RWPE2 (cell line): ENCODE data around the gene SPATA1.

Experiments used
- ATAC-seq: fragments of 200-7000 bp; cut with Tn5 transposase; 3 replicates; pipeline ENCODE4 v1.9.1; 2021; ENCODE audit warnings: low read depth
- DNase-seq: peaks from one replicate; pipeline ENCODE4 v3.0.0-alpha.2; 2020; ENCODE audit warnings: low spot score
- H3K27ac ChIP-seq: fragments of 450-650 bp; 2 replicates; pipeline ENCODE4 v1.5.1; 2017; ENCODE audit warnings: mild to moderate bottlenecking; ENCODE audit not compliant: poor library complexity, severe bottlenecking
- H3K27me3 ChIP-seq: fragments of 250-450 bp; sonication (Bioruptor Pico); 2 replicates; pipeline ENCODE4 v1.5.1; 2021; ENCODE audit warnings: mild to moderate bottlenecking, moderate library complexity; ENCODE audit not compliant: insufficient read depth, poor library complexity, severe bottlenecking
- H3K36me3 ChIP-seq: fragments of 250-450 bp; sonication (Bioruptor Pico); 2 replicates; pipeline ENCODE4 v1.5.1; 2020; ENCODE audit warnings: low read depth, mild to moderate bottlenecking, moderate library complexity
- H3K4me1 ChIP-seq: fragments of 250-450 bp; sonication (Bioruptor Pico); 2 replicates; pipeline ENCODE4 v1.5.1; 2021; ENCODE audit warnings: mild to moderate bottlenecking, moderate library complexity; ENCODE audit not compliant: insufficient read depth, poor library complexity, severe bottlenecking
- H3K4me3 ChIP-seq: fragments of 250-450 bp; sonication (Bioruptor Pico); 2 replicates; pipeline ENCODE4 v1.5.1; 2021; ENCODE audit warnings: mild to moderate bottlenecking, moderate library complexity; ENCODE audit not compliant: severe bottlenecking
- H3K9me3 ChIP-seq: fragments of 250-450 bp; sonication (Bioruptor Pico); 2 replicates; pipeline ENCODE4 v1.5.1; 2021; ENCODE audit warnings: mild to moderate bottlenecking, moderate library complexity; ENCODE audit not compliant: severe bottlenecking
- TF ChIP-seq, protein P1 (sequence below): fragments of 450-650 bp; IDR thresholded peaks from one replicate; pipeline ENCODE4 v1.5.1; 2017; ENCODE audit warnings: mild to moderate bottlenecking, moderate library complexity; ENCODE audit not compliant: poor library complexity, severe bottlenecking

Gene SPATA1

DNA sequence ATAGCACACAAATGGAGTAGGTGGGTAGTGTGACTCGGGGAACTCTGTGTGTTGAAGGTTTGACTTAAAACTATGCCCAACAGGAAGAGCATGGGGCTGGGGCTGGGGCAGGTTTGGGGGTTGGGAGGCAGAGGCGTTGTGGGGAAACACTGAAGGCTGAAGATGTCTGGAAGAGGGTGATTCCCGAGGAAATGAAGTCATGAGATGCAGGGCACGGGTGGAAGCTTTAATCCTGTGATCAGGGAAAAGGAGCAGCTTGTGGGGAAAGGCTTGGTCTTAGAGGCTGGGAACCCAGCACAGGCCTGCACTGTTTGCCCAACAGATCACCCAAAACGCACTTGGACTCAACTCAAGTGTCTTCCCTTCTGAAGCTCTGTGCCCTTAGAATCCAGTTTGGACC, 94.6 kb downstream of the SPATA1 start:
- ATAC-seq (no peak), DNase-seq (no peak)
- TF ChIP-seq, protein P1, sequence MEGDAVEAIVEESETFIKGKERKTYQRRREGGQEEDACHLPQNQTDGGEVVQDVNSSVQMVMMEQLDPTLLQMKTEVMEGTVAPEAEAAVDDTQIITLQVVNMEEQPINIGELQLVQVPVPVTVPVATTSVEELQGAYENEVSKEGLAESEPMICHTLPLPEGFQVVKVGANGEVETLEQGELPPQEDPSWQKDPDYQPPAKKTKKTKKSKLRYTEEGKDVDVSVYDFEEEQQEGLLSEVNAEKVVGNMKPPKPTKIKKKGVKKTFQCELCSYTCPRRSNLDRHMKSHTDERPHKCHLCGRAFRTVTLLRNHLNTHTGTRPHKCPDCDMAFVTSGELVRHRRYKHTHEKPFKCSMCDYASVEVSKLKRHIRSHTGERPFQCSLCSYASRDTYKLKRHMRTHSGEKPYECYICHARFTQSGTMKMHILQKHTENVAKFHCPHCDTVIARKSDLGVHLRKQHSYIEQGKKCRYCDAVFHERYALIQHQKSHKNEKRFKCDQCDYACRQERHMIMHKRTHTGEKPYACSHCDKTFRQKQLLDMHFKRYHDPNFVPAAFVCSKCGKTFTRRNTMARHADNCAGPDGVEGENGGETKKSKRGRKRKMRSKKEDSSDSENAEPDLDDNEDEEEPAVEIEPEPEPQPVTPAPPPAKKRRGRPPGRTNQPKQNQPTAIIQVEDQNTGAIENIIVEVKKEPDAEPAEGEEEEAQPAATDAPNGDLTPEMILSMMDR: no peak
- H3K27me3 ChIP-seq: no peaks in the 10 kb centered on the region
- H3K9me3 ChIP-seq: peaks cover 13% of the 10 kb centered on the region
- H3K36me3 ChIP-seq: no peaks in the 10 kb centered on the region
- H3K27ac ChIP-seq: no peak overlapping the region
- no peak overlapping the region for H3K4me3 ChIP-seq
- peaks cover 13% of the 10 kb centered on the region for H3K4me1 ChIP-seq

DNA sequence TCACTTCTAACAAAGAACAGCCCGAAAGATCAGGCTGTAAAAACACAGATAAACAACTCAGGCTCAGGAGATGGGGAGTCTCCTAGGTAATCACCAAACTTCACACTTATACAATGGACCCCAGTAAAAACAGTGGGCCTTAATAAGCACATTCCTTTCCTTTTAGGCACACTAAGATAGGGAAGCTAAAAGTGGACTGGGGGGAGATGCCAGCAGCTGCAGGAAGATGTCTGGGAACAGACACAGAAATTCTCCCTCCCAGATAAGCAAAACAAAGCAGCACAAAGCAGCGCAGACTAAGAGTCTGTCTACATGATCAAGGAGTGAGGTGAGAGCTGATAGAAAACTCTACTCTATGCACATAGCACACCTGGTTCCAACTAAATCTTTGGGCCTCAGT, 97.0 kb downstream of the SPATA1 start:
- H3K4me1 ChIP-seq: peaks cover 13% of the 10 kb centered on the region
- TF ChIP-seq, protein P1: no peak
- no peaks in the 10 kb centered on the region for H3K36me3 ChIP-seq
- peak overlapping the region; percentile 67 for H3K27ac ChIP-seq
- no peaks in the 10 kb centered on the region for H3K27me3 ChIP-seq
- peaks cover 13% of the 10 kb centered on the region for H3K9me3 ChIP-seq
- ATAC-seq (no peak), DNase-seq (no peak)
- no peak overlapping the region for H3K4me3 ChIP-seq

DNA sequence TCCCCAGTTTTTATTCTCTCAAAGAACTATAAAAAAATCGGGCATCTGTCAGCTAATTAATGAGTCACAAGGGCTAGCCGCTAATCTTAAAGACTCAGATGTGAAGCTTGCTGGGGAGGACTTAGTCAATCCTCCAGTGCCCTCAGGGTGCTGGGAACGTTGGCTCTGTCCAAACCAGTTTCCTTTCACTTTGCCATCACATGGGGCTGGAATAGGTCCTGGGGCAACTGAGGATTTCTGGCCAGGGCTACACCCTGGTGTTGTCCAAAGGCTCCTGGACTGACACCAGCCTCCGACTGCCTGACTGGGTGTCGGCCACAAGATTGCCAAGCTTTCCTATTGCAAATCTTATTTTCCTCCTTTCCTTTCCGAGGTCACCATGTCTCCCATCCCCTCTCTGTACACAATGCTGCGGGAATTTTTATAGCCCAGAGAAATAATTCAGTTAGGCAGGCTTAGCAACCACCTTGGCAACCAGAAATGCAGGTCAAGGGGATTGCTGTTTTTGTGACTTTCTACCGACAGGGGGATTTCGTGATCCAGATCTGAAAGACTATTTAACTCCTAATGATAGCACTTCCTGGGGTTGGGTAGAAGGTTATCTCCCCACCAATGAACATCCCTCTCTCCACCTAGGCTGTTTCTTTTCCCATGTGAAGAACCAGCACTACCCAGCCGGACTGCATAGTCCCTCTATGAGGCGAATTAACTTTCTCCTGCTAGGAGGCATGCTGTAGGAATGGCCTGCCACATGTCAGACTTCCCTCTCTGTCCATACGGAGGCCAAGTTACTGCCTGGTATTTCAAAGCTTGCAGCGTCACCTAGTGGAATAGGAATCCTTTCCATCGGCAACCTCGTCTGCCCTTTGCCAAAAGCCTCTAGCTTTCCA, 98.0 kb downstream of the SPATA1 start:
- H3K9me3 ChIP-seq: peaks cover 13% of the 10 kb centered on the region
- peak; percentile 76 for DNase-seq
- H3K4me3 ChIP-seq: no peak overlapping the region
- no peaks in the 10 kb centered on the region for H3K36me3 ChIP-seq
- ATAC-seq: peak; percentile 93
- H3K4me1 ChIP-seq: peaks cover 10% of the 10 kb centered on the region
- H3K27ac ChIP-seq: peak overlapping the region; percentile 67
- TF ChIP-seq, protein P1: peak; percentile 11
- no peaks in the 10 kb centered on the region for H3K27me3 ChIP-seq

DNA sequence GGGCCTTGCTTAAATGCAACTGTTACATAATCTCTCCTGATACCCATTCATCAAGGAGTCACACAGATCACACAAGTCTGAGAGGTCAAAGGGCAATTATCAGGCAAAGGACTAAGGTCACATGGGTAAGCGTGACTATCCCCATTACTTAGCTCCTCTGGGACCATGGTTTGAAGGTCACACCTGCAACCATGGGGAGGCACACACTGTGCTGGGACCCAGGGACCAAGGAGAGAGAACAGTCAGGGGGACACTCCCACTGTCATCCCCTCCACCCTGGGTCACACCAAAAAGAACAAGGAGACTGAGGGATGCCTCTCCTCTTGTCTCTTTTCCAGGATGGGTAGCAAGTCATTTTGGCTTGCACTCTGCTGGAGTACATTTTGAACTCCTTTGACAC, 99.0 kb downstream of the SPATA1 start:
- Histone ChIP-seq H3K4me3 (no peak overlapping the region), H3K27me3 (no peaks in the 10 kb centered on the region), H3K27ac (no peak overlapping the region), H3K4me1 (peaks cover under 1% of the 10 kb centered on the region), H3K36me3 (no peaks in the 10 kb centered on the region), H3K9me3 (peaks cover 13% of the 10 kb centered on the region)
- no peak for DNase-seq
- no peak for ATAC-seq
- TF ChIP-seq, protein P1: no peak

DNA sequence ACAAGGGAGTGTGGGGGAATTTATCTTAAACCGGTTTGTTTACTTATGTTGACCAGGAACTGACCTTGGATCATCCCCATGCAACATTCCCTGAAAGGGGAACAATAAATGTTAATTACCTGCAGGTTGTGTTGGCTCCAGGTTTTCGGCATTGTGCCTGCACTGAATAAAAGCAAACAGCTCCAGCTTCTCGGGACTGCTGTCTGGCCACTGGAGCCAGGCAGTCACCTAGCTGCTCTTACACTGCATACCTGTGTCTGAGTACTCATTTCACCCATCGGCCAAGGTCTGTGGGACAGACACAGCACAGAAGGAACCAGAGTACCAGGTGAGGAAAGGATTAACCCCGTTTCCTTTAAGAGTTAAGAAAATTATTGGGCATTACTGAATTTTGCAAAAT, 100.8 kb downstream of the SPATA1 start:
- no peak for ATAC-seq
- no peaks in the 10 kb centered on the region for H3K27me3 ChIP-seq

More for the DNA sequence above, 100.8 kb downstream of the SPATA1 start:
- DNase-seq: no peak
- H3K27ac ChIP-seq: no peak overlapping the region
- TF ChIP-seq, protein P1: no peak
- no peak overlapping the region for H3K4me3 ChIP-seq
- H3K9me3 ChIP-seq: peaks cover 13% of the 10 kb centered on the region
- H3K4me1 ChIP-seq: no peaks in the 10 kb centered on the region
- no peaks in the 10 kb centered on the region for H3K36me3 ChIP-seq
